Neural cell (in vitro differentiated cells): Measurements from ENCODE around the gene CCNO. TPM values are rescaled to one million over a fixed set of nuclear protein-coding genes. Genes with fewer than 3 reads are reported as not detected.

Experiments used
- H2AFZ ChIP-seq: fragments of 200-600, 300-800 bp; sonication (generic), shearing (Covaris generic); 2 replicates; pipeline ENCODE4 v1.6.0; 2014; ENCODE audit warnings: low read depth, mild to moderate bottlenecking, antibody characterized with exemption, low read length, moderate library complexity
- H3F3A ChIP-seq: fragments of 200-600 bp; shearing (Covaris generic); 2 replicates; pipeline ENCODE4 v1.6.1; 2016; ENCODE audit warnings: mild to moderate bottlenecking, moderate library complexity, mixed read lengths, antibody characterized with exemption, low read length; ENCODE audit not compliant: insufficient read depth, poor library complexity, severe bottlenecking
- H3K27ac ChIP-seq: fragments of 200-600, 300-800 bp; sonication (generic), shearing (Covaris generic); 2 replicates; pipeline ENCODE4 v1.5.1; 2014; ENCODE audit warnings: mild to moderate bottlenecking, low read length, moderate library complexity
- H3K27me3 ChIP-seq: fragments of 300-800, 200-600 bp; sonication (generic), shearing (Covaris generic); 2 replicates; pipeline ENCODE4 v1.6.0; 2014; ENCODE audit warnings: mild to moderate bottlenecking, low read depth, low read length, moderate library complexity; ENCODE audit not compliant: insufficient read depth
- H3K36me3 ChIP-seq: fragments of 300-800, 200-600 bp; sonication (generic), shearing (Covaris generic); 2 replicates; pipeline ENCODE4 v1.5.1; 2014; ENCODE audit warnings: mild to moderate bottlenecking, antibody characterized with exemption, low read length, moderate library complexity; ENCODE audit not compliant: insufficient read depth
- H3K4me2 ChIP-seq: fragments of 300-800, 200-600 bp; sonication (generic), shearing (Covaris generic); 2 replicates; pipeline ENCODE4 v1.6.0; 2014; ENCODE audit warnings: mild to moderate bottlenecking, low read length
- H3K4me3 ChIP-seq: fragments of 300-800, 200-600 bp; sonication (generic), shearing (Covaris generic); 2 replicates; pipeline ENCODE4 v1.5.1; 2014; ENCODE audit warnings: mild to moderate bottlenecking, low read length, moderate library complexity
- H3K79me2 ChIP-seq: fragments of 200-600 bp; shearing (Covaris generic); replicated peaks from 2 replicates; pipeline ENCODE4 v1.6.0; 2014; ENCODE audit warnings: mild to moderate bottlenecking, low read length, moderate library complexity; ENCODE audit not compliant: insufficient read depth
- H3K9ac ChIP-seq: fragments of 300-800, 200-600 bp; sonication (generic), shearing (Covaris generic); 2 replicates; pipeline ENCODE4 v1.6.1; 2016; ENCODE audit warnings: mild to moderate bottlenecking, low read length, mixed read lengths
- H3K9me2 ChIP-seq: fragments of 200-600 bp; shearing (Covaris generic); 2 replicates; pipeline ENCODE4 v1.6.1; 2016; ENCODE audit warnings: mild to moderate bottlenecking, low read length, mixed read lengths; ENCODE audit not compliant: insufficient read depth
- H3K9me3 ChIP-seq: fragments of 200-600, 300-800 bp; sonication (generic), shearing (Covaris generic); 2 replicates; pipeline ENCODE4 v1.6.1; 2016; ENCODE audit warnings: mild to moderate bottlenecking, mixed run types, low read length, moderate library complexity, mixed read lengths
- H4K20me1 ChIP-seq: fragments of 200-600 bp; shearing (Covaris generic); 2 replicates; pipeline ENCODE4 v1.6.1; 2016; ENCODE audit warnings: mild to moderate bottlenecking, mixed run types; ENCODE audit not compliant: insufficient read depth
- REST ChIP-seq: IDR thresholded peaks from 2 replicates; pipeline ENCODE4 v1.6.1; 2012; ENCODE audit warnings: borderline replicate concordance
- SMC3 ChIP-seq: fragments of 450-650 bp; conservative IDR thresholded peaks from 2 replicates; pipeline ENCODE4 v1.6.1; 2014; ENCODE audit warnings: antibody characterized with exemption, mild to moderate bottlenecking, moderate library complexity; ENCODE audit not compliant: poor library complexity
- polyA plus RNA-seq: library from polyadenylated mRNA; depleted of rRNA; stranded (reverse); fragments of >200 nt; gene quantifications from 2 replicates; pipeline ENCODE4 v1.2.3, GENCODE V29; 2014

Gene CCNO
- polyA plus RNA-seq, 1 donor from 2014 or later = 0.16 TPM

- TF ChIP-seq REST = no peak
- TF ChIP-seq SMC3 = no peak
- no peaks in the 10 kb centered on the region for H4K20me1 ChIP-seq
- no peak overlapping the region for H3K27ac ChIP-seq
- no peak overlapping the region for H3K4me3 ChIP-seq
- no peak overlapping the region for H2AFZ ChIP-seq
- no peak overlapping the region for H3K4me2 ChIP-seq
- no peaks in the 10 kb centered on the region for H3F3A ChIP-seq
- no peak overlapping the region for H3K9ac ChIP-seq
- peaks cover 4% of the 10 kb centered on the region for H3K27me3 ChIP-seq
- no peaks in the 10 kb centered on the region for H3K79me2 ChIP-seq
- H3K9me2 ChIP-seq = no peaks in the 10 kb centered on the region
- H3K36me3 ChIP-seq = no peaks in the 10 kb centered on the region
- no peaks in the 10 kb centered on the region for H3K9me3 ChIP-seq
Measured at GRCh38 chr5:55187370-55187769, 46.0 kb downstream of the CCNO start.

Other genes with a start within 250 kb of the CCNO start
- gene ESM1, start 248.0 kb downstream of the CCNO start, polyA plus RNA-seq = not detected in 2 replicates
- gene GZMK, start 209.4 kb downstream of the CCNO start, polyA plus RNA-seq = not detected in 2 replicates
- not detected in 2 replicates for gene GZMA, start 131.0 kb downstream of the CCNO start, polyA plus RNA-seq
- 0.20 and 1.2 TPM in 2 replicates for gene GPX8, start 73.4 kb downstream of the CCNO start, polyA plus RNA-seq
- 0.28 TPM in 1 of 2 replicates, not detected in the other for gene CDC20B, start 60.4 kb downstream of the CCNO start, polyA plus RNA-seq
- gene MCIDAS, start 6.3 kb downstream of the CCNO start, polyA plus RNA-seq = not detected in 2 replicates
- 36.4 and 48.1 TPM in 2 replicates for gene DHX29, start 74.1 kb upstream of the CCNO start, polyA plus RNA-seq
- gene MTREX, start 74.4 kb upstream of the CCNO start, polyA plus RNA-seq = 77.6 and 94.8 TPM in 2 replicates